Neutrophil (primary cell): ENCODE measurements around the gene ZMIZ2.

Experiments used
- H3K27ac ChIP-seq: fragments of 200-600 bp; sonication (generic); 2 replicates; pipeline ENCODE4 v1.5.1; 2016; ENCODE audit warnings: mild to moderate bottlenecking, moderate library complexity
- H3K27me3 ChIP-seq: fragments of 200-600 bp; sonication (generic); 2 replicates; pipeline ENCODE4 v1.6.0; 2016; ENCODE audit warnings: mild to moderate bottlenecking
- H3K36me3 ChIP-seq: fragments of 200-600 bp; sonication (generic); 2 replicates; pipeline ENCODE4 v1.5.1; 2017
- H3K4me1 ChIP-seq, 2 experiments: fragments of 200-600 bp in 1 of 2; sonication (generic) in 1 of 2; 1 replicate in 1 of 2; 2 replicates in 1 of 2; pipeline versions ENCODE4 v1.5.1 to v1.6.1; 2013 to 2016; ENCODE audit warnings: low read depth in 1 of 2, low read length in 1 of 2, mild to moderate bottlenecking in 1 of 2, moderate library complexity in 1 of 2; ENCODE audit not compliant: control insufficient read depth in 1 of 2, insufficient read depth in 1 of 2
- H3K4me3 ChIP-seq, 2 experiments: fragments of 200-600 bp in 1 of 2; sonication (generic) in 1 of 2; 1 replicate in 1 of 2; 2 replicates in 1 of 2; pipeline ENCODE4 v1.5.1; 2013 to 2016; ENCODE audit warnings: low read depth in 1 of 2, low read length in 1 of 2, mild to moderate bottlenecking in 1 of 2, moderate library complexity in 1 of 2
- H3K9me3 ChIP-seq: fragments of 200-600 bp; sonication (generic); 2 replicates; pipeline ENCODE4 v1.5.1; 2016
- TF ChIP-seq, protein P1 (sequence below): fragments of 200-600 bp; sonication (generic); IDR thresholded peaks from 2 replicates; pipeline ENCODE4 v1.5.1; 2016; ENCODE audit warnings: antibody characterized with exemption

ZMIZ2 gene

DNA sequence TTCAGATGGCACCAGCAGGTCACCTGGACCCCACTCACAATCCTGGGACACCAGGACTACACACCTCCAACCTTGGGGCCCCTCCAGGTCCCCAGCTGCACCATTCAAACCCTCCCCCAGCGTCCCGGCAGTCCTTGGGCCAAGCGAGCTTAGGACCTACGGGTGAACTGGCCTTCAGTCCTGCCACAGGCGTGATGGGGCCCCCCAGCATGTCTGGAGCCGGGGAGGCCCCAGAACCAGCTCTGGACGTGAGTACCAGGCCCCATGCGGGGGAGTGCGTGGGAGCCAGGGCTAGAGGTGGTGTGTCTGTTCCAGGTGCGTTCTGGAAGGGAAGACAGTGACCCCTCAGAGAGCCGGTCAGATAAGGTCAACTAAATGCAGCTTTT lies 17.8 kb downstream of the ZMIZ2 start:
- Histone ChIP-seq H3K36me3 (peaks cover 72% of the 10 kb centered on the region), H3K4me1 (peaks cover 0 to 7% of the 10 kb centered on the region in 2 experiments), H3K27ac (no peak overlapping the region), H3K9me3 (no peaks in the 10 kb centered on the region), H3K27me3 (no peaks in the 10 kb centered on the region), H3K4me3 (no peak overlapping the region)
- TF ChIP-seq, protein P1, sequence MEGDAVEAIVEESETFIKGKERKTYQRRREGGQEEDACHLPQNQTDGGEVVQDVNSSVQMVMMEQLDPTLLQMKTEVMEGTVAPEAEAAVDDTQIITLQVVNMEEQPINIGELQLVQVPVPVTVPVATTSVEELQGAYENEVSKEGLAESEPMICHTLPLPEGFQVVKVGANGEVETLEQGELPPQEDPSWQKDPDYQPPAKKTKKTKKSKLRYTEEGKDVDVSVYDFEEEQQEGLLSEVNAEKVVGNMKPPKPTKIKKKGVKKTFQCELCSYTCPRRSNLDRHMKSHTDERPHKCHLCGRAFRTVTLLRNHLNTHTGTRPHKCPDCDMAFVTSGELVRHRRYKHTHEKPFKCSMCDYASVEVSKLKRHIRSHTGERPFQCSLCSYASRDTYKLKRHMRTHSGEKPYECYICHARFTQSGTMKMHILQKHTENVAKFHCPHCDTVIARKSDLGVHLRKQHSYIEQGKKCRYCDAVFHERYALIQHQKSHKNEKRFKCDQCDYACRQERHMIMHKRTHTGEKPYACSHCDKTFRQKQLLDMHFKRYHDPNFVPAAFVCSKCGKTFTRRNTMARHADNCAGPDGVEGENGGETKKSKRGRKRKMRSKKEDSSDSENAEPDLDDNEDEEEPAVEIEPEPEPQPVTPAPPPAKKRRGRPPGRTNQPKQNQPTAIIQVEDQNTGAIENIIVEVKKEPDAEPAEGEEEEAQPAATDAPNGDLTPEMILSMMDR, result no peak

DNA sequence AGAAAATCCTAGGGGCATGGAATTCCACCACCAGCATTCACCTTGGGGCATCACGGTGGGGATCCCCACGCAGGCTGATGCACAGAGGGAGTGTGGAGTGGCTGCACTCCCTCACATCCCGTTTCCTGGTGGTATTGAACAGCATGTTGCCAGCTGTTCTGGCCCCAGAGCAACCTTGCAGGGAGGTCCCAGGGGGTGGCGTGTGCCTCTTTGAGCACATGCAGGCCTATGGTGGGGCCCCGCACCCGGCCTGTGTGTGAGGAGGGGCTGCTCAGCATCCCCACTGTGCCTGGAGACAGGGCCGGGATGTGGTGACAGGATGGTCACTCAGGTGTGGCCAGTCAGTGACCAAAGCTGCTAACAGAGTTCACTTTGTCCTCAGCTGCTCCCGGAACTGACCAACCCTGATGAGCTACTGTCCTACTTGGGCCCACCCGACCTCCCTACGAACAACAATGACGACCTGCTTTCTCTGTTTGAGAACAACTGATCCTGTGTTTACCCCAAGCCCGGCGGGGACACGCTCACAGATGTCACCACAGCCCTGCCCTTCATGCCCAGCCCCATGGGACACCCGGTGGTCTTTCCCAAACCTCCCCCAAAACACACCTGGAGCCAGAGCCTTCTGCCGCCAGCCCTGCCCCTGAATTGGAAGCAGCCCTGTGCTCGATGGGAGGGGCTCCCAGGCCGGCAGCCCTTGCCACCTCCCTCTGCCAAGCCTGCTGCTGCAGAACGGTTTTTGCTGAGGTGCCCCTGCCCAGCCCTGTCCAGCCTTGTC lies 18.7 kb downstream of the ZMIZ2 start:
- TF ChIP-seq, protein P1, result no peak
- Histone ChIP-seq H3K9me3 (no peaks in the 10 kb centered on the region), H3K36me3 (peaks cover 63% of the 10 kb centered on the region)

DNA sequence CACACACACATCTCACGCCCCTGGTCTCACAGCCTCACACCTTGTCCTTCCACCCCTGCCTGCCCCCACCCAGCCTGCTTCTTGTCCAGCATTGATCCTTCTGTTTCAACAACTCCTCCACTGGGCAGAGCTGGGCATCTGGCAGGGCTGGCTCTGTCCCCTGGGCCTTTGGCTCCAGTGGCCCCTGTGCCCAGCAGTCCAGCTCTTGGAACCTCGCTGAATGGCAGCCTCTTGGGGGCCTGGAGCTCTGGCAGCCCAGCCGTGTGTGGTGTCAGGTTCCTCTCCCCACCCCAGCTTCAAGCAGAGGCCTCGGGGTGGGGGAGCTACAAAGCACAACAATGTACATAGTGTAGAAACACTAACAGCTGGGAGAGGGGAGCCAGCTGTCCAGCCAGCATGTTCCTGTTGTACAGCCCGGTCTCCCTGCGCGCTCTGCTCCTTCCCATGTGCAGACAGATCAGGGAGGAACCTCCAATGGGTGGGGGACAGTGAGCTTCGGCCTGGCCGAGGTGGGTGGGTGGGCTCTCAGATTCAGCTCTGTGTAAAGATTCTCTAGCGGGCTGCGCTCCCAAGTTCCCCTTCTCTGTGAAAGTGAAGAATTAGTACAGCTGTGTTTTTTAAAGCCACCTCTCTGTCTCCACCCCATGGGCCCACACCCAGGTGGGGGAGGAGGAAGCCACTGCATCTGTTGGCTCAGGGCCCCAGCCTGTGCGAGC lies 19.4 kb downstream of the ZMIZ2 start:
- Histone ChIP-seq H3K27ac (no peak overlapping the region), H3K9me3 (no peaks in the 10 kb centered on the region), H3K4me3 (no peak overlapping the region), H3K36me3 (peaks cover 56% of the 10 kb centered on the region), H3K27me3 (no peaks in the 10 kb centered on the region), H3K4me1 (peaks cover 0 to 7% of the 10 kb centered on the region in 2 experiments)
- TF ChIP-seq, protein P1, result no peak

More for the DNA sequence above, 18.7 kb downstream of the ZMIZ2 start:
- Histone ChIP-seq H3K4me3 (no peak overlapping the region), H3K27me3 (no peaks in the 10 kb centered on the region), H3K4me1 (peaks cover 0 to 7% of the 10 kb centered on the region in 2 experiments), H3K27ac (no peak overlapping the region)

DNA sequence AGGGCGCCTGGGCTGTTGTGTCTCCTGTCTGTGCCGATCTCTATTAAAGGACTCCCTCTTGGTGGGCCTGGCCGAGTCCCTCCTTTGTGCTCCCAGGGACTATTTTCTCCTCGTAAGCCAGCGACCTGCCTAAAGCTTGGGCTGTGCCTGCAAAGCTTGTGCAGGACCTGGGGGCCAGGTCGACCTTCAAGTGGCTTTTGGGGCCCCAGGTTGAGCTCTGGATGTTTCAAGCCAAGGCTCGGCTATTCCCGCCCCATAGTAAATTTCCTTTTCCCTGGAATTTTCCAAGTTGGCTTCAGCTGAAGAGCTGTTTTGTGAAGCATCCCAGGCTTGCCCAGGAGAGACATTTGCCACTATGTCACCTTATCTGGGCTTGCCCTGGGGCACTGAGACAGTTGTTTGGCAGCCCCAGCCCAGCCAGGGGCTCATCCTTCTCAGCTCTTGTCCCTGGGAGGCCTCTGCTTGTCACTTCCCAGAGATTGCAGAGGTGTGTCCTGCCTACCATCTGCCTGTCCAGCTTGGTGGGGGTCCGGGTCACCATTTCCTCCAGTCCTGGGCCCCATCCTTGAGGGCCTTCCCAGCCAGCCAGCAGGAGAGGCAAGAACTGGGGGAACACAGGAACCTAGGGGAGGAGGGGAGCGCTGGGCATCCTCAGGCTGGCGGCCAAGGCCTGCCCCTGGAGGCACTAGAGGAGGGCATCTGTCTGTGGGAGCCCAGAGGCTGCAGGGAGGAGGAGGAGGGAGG lies 20.2 kb downstream of the ZMIZ2 start:
- peaks cover 0 to 7% of the 10 kb centered on the region in 2 experiments for H3K4me1 ChIP-seq
- H3K9me3 ChIP-seq, result no peaks in the 10 kb centered on the region
- no peak overlapping the region for H3K4me3 ChIP-seq
- TF ChIP-seq, protein P1, result no peak
- no peaks in the 10 kb centered on the region for H3K27me3 ChIP-seq
- H3K27ac ChIP-seq, result no peak overlapping the region
- H3K36me3 ChIP-seq, result peaks cover 48% of the 10 kb centered on the region

DNA sequence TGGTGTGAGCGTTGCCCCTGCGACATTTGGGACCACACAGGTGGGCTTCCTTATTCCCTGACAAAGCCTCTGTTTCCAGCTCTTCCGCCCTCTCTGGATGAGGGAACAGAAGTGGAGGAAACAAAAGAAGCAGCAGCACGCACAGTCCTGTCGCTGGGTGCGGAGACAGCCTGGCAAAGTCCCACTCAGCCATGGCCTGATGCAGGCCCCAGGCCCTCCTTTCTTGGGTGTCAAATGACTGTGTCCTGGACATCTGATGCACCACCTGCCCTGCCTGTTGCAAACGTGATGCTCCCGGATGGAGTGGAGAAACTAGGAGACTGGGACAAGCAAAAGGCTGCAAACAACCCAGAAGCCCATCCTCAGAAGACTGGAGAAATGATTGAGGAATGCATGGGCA lies 20.7 kb downstream of the ZMIZ2 start:
- TF ChIP-seq, protein P1, result no peak
- Histone ChIP-seq H3K9me3 (no peaks in the 10 kb centered on the region), H3K4me3 (no peak overlapping the region), H3K4me1 (peaks cover 0 to 6% of the 10 kb centered on the region in 2 experiments), H3K27me3 (peaks cover 4% of the 10 kb centered on the region), H3K27ac (no peak overlapping the region), H3K36me3 (peaks cover 43% of the 10 kb centered on the region)
